NCI-H2107 (cell line): Measurements from ENCODE around the gene CCL28.
A peak's percentile ranks its signal among the peaks of the same experiment; 100 is the strongest.
"Not testable (repeated sequence)": the region's sequence is repeated elsewhere in the genome, so short reads cannot be mapped to it uniquely, and the experiment has no call there.

Experiments
- DNase-seq: peaks from one replicate; lab custom pipeline; 2025; lab: John Stamatoyannopoulos, UW

CCL28 gene

DNA sequence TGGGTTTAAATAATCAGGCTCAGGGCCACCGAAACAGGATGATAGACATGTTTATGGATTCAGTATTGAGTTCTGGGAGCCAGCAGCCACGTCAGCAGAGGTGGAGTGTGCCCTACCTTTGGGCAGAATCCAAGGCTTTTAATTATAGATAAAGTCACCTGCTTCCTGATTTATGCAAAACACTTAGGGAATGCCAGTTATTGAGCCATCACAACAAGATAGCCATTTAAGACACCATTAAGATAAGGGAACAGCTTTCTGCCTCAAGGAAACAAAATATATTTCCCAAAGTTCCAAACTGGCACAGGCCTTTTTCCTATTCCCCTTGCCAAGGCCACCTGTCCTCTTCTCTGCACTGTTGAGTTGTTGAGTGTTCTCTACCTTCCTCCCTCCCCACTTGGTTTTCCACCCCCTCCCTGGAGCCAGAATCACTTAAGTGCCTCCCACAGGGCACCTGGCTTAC lies 2.4 kb downstream of the CCL28 start:
- peak; percentile 92 for DNase-seq

DNA sequence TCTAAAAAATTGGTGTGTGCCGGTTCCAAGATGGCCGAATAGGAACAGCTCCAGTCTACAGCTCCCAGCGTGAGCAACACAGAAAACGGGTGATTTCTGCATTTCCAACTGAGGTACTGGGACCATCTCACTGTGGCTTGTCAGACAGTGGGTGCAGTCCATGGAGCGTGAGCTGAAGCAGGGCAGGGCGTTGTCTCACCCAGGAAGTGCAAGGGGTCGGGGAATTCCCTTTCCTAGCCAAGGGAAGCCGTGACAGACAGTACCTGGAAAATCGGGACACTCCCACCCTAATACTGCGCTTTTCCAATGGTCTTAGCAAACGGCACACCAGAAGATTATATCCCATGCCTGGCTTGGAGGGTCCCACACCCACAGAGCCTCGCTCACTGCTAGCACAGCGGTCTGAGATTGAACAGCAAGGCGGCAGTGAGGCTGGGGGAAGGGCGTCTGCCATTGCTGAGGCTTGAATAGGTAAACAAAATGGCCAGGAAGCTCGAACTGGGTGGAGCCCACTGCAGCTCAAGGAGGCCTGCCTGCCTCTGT lies 9.6 kb downstream of the CCL28 start:
- DNase-seq: not testable (repeated sequence)

- no peak for DNase-seq
These were observed 10.4 kb downstream of the CCL28 start for GRCh38 chr5:43401827-43402226.

DNA sequence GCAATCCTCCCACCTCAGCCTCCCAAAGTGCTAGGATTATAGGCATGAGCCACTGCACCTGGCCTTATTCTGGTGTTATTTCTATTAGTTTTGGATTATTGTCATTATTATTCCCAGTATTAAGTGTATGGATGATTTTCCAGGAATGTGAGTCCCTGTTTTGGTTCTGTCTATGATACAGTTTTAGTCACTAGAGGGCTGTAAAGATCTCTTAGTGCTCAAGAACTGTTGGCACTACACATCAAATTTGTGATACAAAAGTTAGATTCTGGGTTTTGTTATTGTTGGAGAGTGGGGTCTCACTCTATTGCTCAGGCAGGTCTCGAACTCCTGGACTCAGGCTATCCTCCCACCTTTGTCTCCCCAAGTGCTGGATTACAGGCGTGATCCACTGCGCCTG lies 12.1 kb downstream of the CCL28 start:
- no peak for DNase-seq

DNA sequence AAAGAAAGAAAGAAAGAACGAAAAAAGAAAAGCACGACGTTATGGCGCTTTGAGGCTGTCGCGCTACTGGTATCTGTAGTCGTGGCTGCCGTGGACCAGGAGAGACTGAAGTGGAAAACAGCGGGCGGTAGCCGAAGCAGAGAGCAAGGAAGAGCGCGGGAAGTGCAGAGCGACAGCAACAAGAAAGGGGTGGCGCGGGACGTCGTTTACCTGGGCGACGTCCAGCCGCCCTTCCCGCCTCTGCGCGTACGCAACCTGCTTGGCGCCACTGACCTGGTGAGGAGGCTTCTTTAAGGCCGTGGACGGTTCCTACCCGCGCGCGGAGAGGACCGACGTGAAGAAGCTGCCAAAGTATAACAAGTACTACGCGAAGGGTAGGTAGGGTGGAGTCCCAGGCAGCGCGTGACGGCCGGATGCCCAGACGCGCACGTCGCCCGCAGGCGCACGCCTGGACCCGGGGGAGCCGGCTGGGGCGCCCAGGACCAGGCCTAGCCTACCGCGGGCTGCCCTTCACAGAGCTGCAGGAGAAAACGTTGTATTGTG lies 15.4 kb downstream of the CCL28 start:
- no peak for DNase-seq

GRCh38 chr5:43390471-43390870 lies 21.7 kb downstream of the CCL28 start:
- no peak for DNase-seq

GRCh38 chr5:43389679-43390329 lies 22.4 kb downstream of the CCL28 start:
- DNase-seq: peak; percentile 65

DNA sequence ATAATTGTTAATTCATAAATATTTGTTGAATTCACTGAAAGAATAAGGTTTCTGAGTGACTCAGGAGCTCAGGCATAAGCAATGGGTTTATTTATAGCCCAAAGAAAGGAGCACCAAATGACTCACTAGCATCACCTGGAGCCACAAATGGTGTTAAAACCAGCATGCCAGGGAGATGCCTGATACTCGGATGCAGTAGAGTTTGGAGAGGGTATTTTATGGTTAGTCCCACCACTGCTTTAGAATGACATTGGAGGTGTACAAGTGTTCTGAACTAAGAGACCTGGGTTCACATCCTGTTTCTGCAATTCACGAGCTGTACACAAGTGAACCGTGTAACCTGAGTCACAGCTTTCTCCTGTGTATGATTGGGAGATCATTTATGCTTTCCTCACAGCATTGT lies 25.2 kb downstream of the CCL28 start:
- no peak for DNase-seq

DNA sequence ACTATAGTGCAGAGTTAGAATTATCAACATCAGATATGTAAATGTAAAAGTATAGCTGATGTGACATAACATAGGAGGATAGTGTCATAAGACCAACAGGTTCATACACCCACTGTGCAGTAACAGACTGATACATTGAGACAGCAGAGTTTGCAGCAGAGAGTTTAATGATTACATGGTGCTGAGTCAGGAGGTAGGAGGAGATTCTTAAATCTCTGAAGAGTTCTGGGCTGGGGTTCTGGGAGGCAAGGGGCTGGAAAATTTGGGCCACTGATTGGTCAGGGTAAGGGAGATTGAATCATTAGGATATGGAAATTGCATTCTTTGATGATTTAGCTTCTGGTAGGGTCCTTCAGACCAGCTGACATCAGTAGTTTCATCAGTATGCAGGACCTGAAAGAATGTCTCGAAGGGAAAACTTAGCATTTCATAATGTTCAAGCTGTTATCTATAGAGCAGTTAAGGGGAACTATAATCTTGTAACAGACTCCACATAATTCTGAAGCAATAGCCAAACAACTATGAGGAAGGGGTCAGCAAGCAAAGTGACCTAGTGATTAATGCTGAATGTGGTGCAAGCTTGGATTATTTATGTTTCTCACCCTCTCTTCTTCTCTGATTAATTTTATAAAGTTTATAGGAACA lies 35.6 kb downstream of the CCL28 start:
- no peak for DNase-seq

- DNase-seq: no peak
These were observed 40.4 kb downstream of the CCL28 start for GRCh38 chr5:43371821-43372220.

- DNase-seq: no peak
These were observed 41.8 kb downstream of the CCL28 start for GRCh38 chr5:43370352-43370751.

DNA sequence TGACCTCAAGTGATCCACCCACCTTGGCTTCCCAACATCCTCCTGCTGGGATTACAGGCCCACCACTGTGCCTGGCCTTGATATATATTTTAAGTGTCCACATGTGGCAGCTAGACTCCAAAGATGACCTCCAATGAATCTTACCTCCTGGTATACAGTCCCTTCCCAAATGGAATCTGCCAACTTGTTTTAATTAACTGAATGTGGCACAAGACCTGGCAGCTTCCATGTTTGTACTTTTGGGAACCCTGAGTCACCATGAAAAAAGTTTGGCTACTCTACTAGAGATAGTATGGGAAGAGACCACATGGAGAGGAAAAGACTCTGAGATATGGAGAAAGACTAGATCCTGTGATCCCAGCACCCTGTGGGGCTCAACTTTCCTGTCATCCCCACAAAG lies 42.5 kb downstream of the CCL28 start:
- DNase-seq: no peak

- DNase-seq: no peak
These were observed 44.1 kb downstream of the CCL28 start for GRCh38 chr5:43367909-43368669.

DNA sequence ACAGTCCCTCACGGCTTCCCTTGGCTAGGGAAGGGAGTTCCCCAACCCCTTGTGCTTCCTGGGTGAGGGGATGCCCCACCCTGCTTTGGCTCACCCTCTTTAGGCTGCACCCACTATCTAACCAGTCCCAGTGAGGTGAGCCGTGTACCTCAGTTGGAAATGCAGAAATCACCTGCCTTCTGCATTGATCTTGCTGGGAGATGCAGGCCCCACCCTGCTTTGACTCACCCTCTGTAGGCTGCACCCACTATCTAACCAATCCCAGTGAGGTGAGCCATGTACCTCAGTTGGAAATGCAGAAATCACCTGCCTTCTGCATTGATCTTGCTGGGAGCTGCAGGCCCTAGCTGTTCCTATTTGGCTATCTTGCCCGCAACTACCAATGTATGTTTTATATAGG lies 44.7 kb downstream of the CCL28 start:
- no peak for DNase-seq

DNA sequence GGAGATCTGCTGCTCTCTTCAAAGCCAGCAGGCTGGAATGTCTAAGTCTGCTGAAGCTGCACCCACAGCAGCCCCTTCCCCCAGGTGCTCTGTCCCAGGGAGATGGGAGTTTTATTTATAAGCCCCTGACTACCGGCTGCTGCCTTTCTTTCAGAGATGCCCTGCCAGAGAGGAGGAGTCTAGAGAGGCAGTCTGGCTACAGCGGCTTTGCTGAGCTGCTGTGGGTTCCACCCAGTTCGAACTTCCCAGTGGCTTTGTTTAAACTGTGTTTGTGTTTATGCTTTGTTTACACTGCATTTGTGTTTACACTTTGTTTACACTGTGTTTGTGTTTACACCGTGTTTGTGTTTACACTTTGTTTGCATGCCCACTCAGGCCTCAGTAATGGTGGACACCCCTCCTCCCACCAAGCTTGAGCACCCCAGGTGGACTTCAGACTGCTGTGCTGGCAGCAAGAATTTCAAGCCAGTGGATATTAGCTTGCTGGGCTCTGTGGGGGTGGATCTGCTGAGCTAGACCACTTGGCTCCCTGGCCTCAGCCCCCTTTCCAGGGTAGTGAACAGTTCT lies 45.4 kb downstream of the CCL28 start:
- not testable (repeated sequence) for DNase-seq

GRCh38 chr5:43365155-43365554 lies 47.0 kb downstream of the CCL28 start:
- not testable (repeated sequence) for DNase-seq

DNA sequence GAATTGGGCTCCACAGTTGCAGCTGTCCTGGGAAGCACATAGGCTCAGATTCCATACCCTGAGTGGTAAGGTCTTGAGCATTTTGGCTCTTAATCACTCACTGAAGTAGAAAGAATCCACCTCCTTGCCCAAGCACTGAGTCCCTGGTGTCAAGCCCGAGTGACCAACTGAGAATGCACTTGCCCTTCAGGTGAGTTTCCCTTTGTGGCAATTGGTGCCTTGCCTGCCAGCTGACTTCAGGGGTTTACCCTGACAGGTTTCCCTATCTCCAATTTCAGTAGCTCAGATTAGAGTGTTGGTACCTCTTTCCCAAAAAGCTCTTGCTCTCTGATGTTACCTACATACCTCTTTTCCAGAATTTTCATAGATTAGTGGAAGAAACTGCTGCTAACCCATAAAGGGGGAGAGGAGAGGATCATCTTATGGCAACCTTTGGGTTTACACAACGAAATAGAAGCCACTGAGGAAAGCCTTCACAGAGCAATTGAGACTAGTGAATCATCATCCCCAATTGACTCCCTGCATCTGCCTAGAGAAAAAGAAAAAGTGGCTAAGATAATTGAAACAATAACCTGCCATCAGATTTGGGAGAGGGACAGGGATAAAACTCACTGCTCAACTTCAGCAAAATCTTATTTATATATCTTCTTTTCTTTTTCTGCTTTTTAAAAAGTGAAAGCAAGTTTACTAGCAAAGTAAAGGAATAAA lies 48.6 kb downstream of the CCL28 start:
- DNase-seq: no peak

- DNase-seq: no peak
These were observed 49.3 kb downstream of the CCL28 start for GRCh38 chr5:43362725-43363435.

DNA sequence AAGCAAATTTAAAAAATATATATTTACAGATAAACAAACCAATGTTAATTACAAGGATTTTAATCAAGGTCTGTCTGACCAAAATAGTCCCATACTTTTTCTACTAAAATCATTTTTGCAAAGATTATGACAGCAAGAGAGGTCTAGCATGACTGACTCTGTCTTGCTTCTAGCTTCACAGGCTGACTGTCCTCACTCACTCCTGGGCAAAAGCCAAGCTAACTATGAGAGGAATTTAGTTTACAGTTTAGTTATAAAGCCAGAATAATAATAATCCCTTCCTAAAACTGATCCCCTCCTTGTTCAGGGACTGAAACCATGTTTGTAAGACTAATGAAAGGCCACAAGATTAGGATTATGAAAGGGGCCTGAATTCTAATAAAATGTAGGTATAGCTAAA lies 53.5 kb downstream of the CCL28 start:
- no peak for DNase-seq

GRCh38 chr5:43358301-43358700 lies 53.9 kb downstream of the CCL28 start:
- DNase-seq: no peak

- DNase-seq: no peak
These were observed 54.3 kb downstream of the CCL28 start for GRCh38 chr5:43357878-43358281.
